AG04450 (cell line): Measurements from ENCODE around the gene GRM5. TPM values are rescaled to one million over a fixed set of nuclear protein-coding genes. Genes with fewer than 3 reads are reported as not detected.

Experiments used
- CTCF ChIA-PET: fragments of 300-600, 350-600 bp; formaldehyde crosslinking; extraction: SDS; loops from one replicate; lab custom pipeline; 2022; ENCODE audit warnings: antibody characterized with exemption, inconsistent platforms; lab: Charles Lee
- POLR2A ChIA-PET: fragments of 350-600 bp; formaldehyde crosslinking; extraction: SDS; loops from one replicate; lab custom pipeline; 2021; ENCODE audit warnings: antibody characterized with exemption, inconsistent platforms; lab: Yijun Ruan, JAX
- DNase-seq: peaks from one replicate; pipeline ENCODE4 v3.0.0-alpha.2; 2011; ENCODE audit warnings: low read depth, low spot score
- H3K27ac ChIP-seq: one replicate; pipeline ENCODE4 v1.5.1; 2012; ENCODE audit warnings: low read depth, low read length, control low read depth
- H3K27me3 ChIP-seq: one replicate; pipeline ENCODE4 v1.6.0; 2012; ENCODE audit warnings: low read length; ENCODE audit not compliant: control insufficient read depth, insufficient read depth
- H3K4me3 ChIP-seq: 2 replicates; pipeline ENCODE4 v1.5.1; 2011; ENCODE audit warnings: mild to moderate bottlenecking, low read depth, low read length, control low read depth
- H3K9me3 ChIP-seq: 2 replicates; pipeline ENCODE4 v1.5.1; 2012; ENCODE audit warnings: low read length; ENCODE audit not compliant: control insufficient read depth, insufficient read depth
- CTCF ChIP-seq: IDR thresholded peaks from 2 replicates; pipeline ENCODE4 v1.5.1; 2011; ENCODE audit warnings: low read depth, low read length, control low read depth, inconsistent platforms
- polyA plus RNA-seq: library from polyadenylated mRNA; depleted of rRNA; stranded (reverse); fragments of >200 nt; gene quantifications from 2 replicates; pipeline ENCODE4 v1.2.3, GENCODE V29; 2011

Gene GRM5
- polyA plus RNA-seq, 1 experiment, result 0.01 TPM

- no peak for TF ChIP-seq CTCF
- DNase-seq, result no peak
- no peak overlapping the region for H3K27ac ChIP-seq
- POLR2A ChIA-PET, result no interaction called here
- no peaks in the 10 kb centered on the region for H3K27me3 ChIP-seq
- peaks cover 11% of the 10 kb centered on the region; the same call in 1 of the 2 replicates for H3K9me3 ChIP-seq
- CTCF ChIA-PET, result interaction anchor here (0.8 kb wide), 1 partner anchor 23 kb away, joined by 3 read pairs; no protein-coding TSS in a partner anchor
- H3K4me3 ChIP-seq, result no peak overlapping the region
Observed at GRCh38 chr11:88507771-88508417, 557.9 kb downstream of the GRM5 start.

GRCh38 chr11:88501541-88501940, 564.2 kb downstream of the GRM5 start:
- H3K27ac ChIP-seq, result no peak overlapping the region
- no peak overlapping the region for H3K4me3 ChIP-seq
- ChIA-PET POLR2A (interaction anchor here (0.6 kb wide), 1 partner anchor 879 kb away, joined by 3 read pairs; no protein-coding TSS in a partner anchor), CTCF (interaction anchor here (0.7 kb wide), 1 partner anchor 43 kb away, joined by 3 read pairs; no protein-coding TSS in a partner anchor)
- no peak for TF ChIP-seq CTCF
- DNase-seq, result no peak
- H3K9me3 ChIP-seq, result no peaks in the 10 kb centered on the region
- no peaks in the 10 kb centered on the region for H3K27me3 ChIP-seq

GRCh38 chr11:88495836-88496235, 569.9 kb downstream of the GRM5 start:
- no peaks in the 10 kb centered on the region for H3K9me3 ChIP-seq
- no peak for DNase-seq
- POLR2A ChIA-PET, result no interaction called here
- H3K27ac ChIP-seq, result no peak overlapping the region
- TF ChIP-seq CTCF, result no peak
- H3K27me3 ChIP-seq, result no peaks in the 10 kb centered on the region
- H3K4me3 ChIP-seq, result no peak overlapping the region
- CTCF ChIA-PET, result interaction anchor here (0.6 to 1.1 kb wide), 2 partner anchors 11 to 56 kb away, joined by 3 to 4 read pairs; no protein-coding TSS in a partner anchor

GRCh38 chr11:88494848-88495247, 570.9 kb downstream of the GRM5 start:
- Histone ChIP-seq H3K4me3 (no peak overlapping the region), H3K9me3 (no peaks in the 10 kb centered on the region), H3K27me3 (no peaks in the 10 kb centered on the region), H3K27ac (no peak overlapping the region)
- ChIA-PET CTCF (no interaction called here), POLR2A (no interaction called here)
- TF ChIP-seq CTCF, result no peak
- DNase-seq, result no peak

- no peak for DNase-seq
- TF ChIP-seq CTCF, result no peak
- ChIA-PET CTCF (interaction anchor here (0.7 kb wide), 1 partner anchor 17 kb away, joined by 3 read pairs; no protein-coding TSS in a partner anchor), POLR2A (interaction anchor here (0.6 kb wide), 1 partner anchor 135 kb away, joined by 4 read pairs; no protein-coding TSS in a partner anchor)
- H3K27ac ChIP-seq, result no peak overlapping the region
- no peak overlapping the region for H3K4me3 ChIP-seq
- H3K9me3 ChIP-seq, result no peaks in the 10 kb centered on the region
- H3K27me3 ChIP-seq, result no peaks in the 10 kb centered on the region
Observed at GRCh38 chr11:88491674-88492073, 574.1 kb downstream of the GRM5 start.
